GM15510 (cell line): ENCODE measurements around the gene ABCB9.

Experiments used
- POLR2A ChIP-seq: IDR thresholded peaks from 3 replicates; pipeline ENCODE4 v1.6.1; 2011; ENCODE audit warnings: borderline replicate concordance; ENCODE audit not compliant: insufficient read length; ENCODE audit errors: extremely low read depth

ABCB9 gene

DNA sequence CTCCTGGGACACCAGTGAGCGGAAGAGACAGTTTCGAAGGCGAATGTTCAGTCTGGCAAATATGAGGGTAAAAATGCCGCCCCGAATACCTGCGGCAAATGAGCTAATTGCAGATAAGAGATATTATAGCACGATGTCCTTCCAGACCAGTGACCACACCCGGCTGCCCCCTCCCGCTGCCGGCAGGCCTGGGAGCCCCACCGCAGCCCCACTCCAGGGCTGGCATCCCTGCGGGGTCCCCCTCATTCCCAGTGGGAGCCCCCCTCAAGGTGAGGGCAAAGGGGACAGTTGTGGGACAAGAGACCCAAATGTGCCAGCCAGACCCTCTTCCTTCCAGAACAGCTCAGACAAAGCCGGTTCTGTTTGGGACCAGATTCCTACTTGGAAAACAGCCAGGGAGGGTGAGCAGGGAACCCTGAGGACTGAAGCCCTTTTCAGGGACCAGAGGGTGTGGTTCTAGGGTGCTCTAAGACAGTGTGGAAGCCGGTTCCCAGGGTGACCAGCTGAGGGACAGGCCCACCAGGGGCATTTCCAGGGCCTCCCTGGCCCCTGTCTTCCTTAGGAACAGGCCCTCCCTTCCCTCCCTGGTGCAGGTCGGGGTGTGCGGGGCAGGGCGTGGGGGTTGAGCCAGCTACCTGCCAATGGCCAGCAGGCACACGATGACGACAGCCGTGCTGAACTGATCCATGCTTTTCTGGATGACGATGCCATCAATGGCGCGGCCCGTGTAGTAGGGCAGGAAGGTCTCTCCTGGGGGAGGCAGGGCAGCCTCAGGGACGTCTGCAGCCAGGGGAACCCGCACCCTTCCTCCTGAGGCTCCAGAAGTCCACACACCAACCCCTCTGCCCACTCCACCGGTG is 16.2 kb downstream of the ABCB9 start:
- no peak for TF ChIP-seq POLR2A

DNA sequence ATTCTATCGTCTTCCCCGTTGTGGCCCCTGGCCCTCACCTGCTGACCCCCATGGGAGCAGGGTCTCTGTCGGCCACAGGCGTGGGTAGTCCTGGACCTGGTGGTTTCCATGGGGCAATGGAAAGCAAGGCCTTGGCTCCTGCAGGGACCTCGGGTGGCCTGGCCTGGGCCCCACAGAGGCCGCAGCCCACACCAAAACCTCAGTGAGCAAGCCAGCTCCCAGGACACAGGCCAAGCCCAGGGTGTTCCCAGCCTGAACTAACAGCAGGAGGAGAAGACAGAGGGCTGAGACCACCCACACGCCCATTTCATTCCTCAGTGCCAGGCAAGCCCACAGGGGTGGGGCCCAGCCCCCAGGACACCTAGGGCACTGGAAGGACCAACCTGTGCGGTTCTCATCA is 16.9 kb downstream of the ABCB9 start:
- TF ChIP-seq POLR2A, result no peak

- TF ChIP-seq POLR2A, result no peak
Observed at GRCh38 chr12:122948605-122949004, 17.7 kb downstream of the ABCB9 start.

DNA sequence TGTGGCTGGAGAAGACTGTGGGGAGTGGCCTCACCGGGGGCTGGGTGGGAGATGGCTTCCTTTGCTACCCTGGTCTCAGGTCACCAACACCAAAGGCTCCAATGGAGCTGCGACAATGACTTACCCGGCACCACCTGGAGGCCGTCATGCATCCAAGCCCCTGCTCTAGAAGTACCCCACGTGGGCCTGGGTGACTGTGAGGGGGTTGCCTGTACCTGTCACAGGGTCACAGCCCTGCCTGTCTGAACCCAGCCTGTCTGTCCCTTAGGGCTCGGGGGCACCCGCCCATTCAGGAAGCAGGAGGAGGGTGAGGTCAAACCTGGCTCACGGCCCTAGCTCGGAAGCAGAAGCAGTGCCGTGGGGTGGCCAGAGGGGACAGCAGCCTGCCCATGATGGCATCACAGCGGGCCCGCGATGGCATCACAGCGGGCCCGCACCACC is 18.9 kb downstream of the ABCB9 start:
- no peak for TF ChIP-seq POLR2A

DNA sequence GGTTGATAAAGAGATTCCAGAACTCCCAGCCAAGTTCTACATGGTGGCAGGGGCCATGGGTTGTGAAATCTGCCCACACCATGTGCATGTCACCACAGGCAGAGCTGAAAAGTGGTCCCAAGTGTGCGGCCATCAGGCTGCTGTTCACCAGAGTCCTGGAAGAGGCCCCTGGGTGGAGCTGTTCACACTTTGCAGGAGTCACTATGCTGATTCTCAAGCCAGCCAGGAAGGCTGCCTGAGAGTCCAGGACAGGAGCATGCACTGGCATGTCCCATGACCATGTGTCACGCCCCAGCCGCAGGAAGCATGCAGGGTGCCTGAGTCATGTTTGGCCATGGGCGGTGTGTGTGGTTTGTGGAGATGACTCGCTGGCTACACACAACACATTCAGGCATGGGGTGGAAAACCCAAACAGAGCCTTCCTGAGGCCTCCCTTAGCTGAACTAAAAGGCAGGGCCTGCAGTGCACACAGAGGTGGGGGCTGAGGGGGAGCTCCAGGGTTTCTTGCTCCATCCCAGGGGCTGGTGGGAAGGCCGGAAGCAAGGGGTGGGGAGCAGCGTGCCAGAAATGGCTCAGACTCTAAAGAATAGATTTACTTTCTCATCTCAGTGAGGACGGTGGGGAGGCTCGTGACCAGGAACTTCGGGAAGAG is 19.4 kb downstream of the ABCB9 start:
- no peak for TF ChIP-seq POLR2A

DNA sequence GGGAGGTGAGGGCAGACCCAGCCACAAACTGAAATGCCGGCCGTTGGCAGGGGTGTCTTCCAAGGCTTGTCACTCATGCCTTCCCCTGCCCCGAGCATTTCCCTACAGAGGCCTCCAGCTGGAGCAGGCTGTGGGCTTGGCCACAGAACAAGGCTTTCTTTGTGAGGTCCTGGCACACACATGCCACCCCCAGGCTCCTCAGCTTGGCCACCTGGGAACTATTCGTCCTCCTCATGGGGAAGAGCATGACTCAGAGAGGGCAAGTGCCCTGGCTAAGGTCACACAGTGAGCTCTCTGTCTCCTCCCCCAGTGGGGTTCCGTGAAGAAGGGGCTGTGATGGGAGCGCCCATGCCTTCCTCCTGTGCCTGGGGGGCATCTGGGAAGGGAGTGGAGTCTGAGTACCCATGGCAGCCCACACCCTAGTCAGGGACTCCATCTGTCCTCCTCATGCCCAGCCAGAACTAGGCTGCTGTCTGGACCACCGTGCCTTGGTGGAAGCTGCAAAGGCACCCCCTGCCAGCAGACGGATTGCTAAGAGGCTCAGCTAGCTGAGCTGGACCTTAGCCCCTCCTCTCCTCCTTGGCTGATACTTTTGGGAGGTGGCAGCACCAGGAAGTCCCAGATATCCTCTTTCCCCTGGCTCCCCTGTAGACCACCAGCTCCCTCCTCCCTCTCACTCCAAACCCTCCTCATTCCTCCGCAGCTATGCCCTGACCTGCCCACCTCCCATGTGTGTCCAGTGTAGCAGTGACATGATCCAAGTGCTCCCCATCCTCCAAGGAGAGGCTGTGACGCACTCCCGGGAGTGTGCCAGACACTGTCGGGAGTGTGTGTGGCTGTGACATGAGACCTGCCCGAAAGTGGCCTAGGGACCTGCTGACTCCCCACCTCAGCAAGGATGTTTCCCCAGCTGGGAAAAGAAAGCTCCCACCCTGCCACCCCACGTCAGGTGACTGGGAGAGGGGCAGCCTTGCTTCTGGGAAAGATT is 21.4 kb downstream of the ABCB9 start:
- no peak for TF ChIP-seq POLR2A

- TF ChIP-seq POLR2A, result no peak
Observed at GRCh38 chr12:122943196-122943595, 23.1 kb downstream of the ABCB9 start.

- no peak for TF ChIP-seq POLR2A
Observed at GRCh38 chr12:122942637-122943036, 23.6 kb downstream of the ABCB9 start.

DNA sequence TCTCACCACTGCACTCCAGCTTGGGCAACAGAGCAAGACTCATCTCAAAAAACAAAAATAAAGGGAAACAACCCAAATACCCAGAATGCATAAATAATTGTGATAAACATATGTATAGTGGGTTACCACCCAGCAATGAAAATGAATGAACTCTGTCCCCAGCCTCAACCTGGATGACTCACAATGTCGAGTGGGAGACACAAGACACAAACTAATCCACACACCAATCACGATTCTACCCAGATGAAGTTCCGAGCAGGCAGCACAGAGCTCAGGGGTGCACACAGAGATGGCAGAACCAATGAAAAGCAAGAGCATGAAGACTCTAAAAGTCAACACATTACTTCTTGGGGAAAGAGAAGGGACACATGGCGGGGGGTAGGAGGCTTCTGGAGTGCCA is 27.1 kb downstream of the ABCB9 start:
- no peak for TF ChIP-seq POLR2A

- TF ChIP-seq POLR2A, result no peak
Observed at GRCh38 chr12:122937622-122938091, 28.6 kb downstream of the ABCB9 start.

DNA sequence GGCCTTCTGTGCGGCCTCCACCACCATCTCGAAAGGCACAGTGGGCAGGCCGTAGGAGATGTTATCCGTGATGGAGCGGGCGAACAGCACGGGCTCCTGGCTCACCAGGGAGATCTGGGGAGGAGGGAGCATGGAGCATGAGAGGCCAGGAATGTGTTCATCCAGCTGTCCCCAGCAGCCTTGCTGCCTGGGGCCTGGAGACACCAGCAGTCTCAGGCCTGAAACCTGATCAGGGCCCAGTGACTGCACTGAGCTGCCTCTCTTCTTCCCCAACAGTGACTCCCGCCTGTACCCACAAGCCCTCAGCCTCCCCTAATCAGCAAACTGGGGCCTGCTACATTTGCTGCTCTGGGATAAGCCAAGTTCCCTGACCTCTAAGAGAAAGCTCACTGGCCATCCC is 30.9 kb downstream of the ABCB9 start:
- no peak for TF ChIP-seq POLR2A

- TF ChIP-seq POLR2A, result no peak
Observed at GRCh38 chr12:122934722-122935121, 31.5 kb downstream of the ABCB9 start.

DNA sequence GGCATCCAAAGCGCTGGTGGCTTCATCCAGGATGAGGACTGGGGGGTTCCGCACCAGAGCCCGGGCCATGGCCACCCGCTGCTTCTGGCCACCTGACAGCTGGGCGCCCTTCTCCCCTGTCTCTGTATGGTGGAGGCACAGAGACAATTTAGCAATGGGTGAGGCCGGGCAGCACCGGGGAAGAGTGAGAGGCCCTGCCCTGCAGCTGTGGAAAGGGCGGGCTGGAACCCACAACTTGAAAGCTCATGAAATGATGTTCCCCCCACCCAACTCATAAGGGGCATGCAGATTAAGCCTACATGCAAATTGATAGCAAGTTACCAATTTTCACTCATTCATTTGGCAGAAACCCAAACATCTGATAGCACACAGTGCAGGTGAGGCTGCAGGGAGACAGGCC is 34.1 kb downstream of the ABCB9 start:
- TF ChIP-seq POLR2A, result no peak

GRCh38 chr12:122929812-122930211 is 36.5 kb downstream of the ABCB9 start:
- TF ChIP-seq POLR2A, result no peak

- no peak for TF ChIP-seq POLR2A
Observed at GRCh38 chr12:122929148-122929538, 37.1 kb downstream of the ABCB9 start.
